Measurements from ENCODE around the gene NKX6-2. TPM values are rescaled to one million over a fixed set of nuclear protein-coding genes. Genes with fewer than 3 reads are reported as not detected.

NKX6-2 gene
- total RNA-seq = not detected

DNA sequence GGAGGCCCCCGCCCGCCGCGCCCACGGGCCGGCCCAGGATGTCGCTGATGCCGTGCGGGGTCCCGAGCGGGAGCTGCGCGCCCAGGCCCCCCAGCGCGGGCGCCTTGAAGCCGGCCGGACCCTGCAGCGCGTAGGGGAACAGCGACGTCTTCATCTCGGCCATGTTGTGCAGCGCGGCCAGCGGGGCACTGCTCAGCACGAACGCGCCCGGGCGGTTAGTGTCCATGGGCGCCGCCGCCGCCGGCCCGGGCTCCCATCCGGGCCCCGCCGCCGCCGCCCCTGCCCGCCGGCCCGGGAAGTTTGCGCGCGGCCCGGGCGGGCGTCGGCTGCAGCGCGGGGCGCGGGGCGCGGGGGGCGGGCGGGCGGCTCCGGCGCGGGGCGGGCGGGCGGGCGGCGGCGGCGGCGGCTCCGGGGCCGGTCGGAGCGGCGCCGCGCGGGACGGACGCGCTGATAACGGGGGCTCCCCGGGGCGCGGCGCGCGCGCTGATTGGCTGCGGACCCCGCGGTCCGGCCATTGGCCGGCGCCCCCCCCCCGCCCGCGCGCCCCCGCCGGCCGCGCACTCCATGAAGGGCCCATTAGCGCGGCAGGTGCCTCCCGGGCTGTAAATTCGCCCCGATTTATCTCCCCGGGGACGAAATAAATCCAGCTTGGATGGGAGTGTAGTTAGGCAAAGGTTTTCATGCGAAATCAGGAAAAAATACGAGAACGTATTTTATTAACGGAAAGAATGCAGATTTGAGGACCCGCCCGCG lies at the start of gene NKX6-2:
NKX6-2 (minus strand) TSS at position 425 of the 753 bp plus-strand sequence; CDS start at position 226, 199 bp downstream.
- no peaks in the 10 kb centered on the region for H3K4me1 Mint-ChIP-seq (ENCODE audit: low read depth)
- DNase-seq = no peak
- H3K27ac Mint-ChIP-seq = no peak within 1 kb of the TSS
- no peak for ATAC-seq
- no peaks in the 10 kb centered on the region for H3K9me3 Mint-ChIP-seq (ENCODE audit: insufficient read depth)
- H3K36me3 Mint-ChIP-seq (ENCODE audit: low read depth) = peaks cover 2% of the 10 kb centered on the region
- POLR2A ChIA-PET = no interaction called here
- H3K4me3 Mint-ChIP-seq = no peak within 1 kb of the TSS
- H3K27me3 Mint-ChIP-seq (ENCODE audit: low read depth) = peaks cover 31% of the 10 kb centered on the region
- CTCF ChIA-PET = no interaction called here

- H3K9me3 Mint-ChIP-seq (ENCODE audit: insufficient read depth) = no peaks in the 10 kb centered on the region
- H3K4me1 Mint-ChIP-seq (ENCODE audit: low read depth) = no peaks in the 10 kb centered on the region
- POLR2A ChIA-PET = no interaction called here
- CTCF ChIA-PET = no interaction called here
- H3K27ac Mint-ChIP-seq = no peak overlapping the region
- H3K4me3 Mint-ChIP-seq = no peak overlapping the region
- no peak for ATAC-seq
- peak; percentile 11 for DNase-seq
- H3K36me3 Mint-ChIP-seq (ENCODE audit: low read depth) = no peaks in the 10 kb centered on the region
- no peaks in the 10 kb centered on the region for H3K27me3 Mint-ChIP-seq (ENCODE audit: low read depth)
These were observed 49.2 kb upstream of the NKX6-2 start for GRCh38 chr10:132834891-132835847.

DNA sequence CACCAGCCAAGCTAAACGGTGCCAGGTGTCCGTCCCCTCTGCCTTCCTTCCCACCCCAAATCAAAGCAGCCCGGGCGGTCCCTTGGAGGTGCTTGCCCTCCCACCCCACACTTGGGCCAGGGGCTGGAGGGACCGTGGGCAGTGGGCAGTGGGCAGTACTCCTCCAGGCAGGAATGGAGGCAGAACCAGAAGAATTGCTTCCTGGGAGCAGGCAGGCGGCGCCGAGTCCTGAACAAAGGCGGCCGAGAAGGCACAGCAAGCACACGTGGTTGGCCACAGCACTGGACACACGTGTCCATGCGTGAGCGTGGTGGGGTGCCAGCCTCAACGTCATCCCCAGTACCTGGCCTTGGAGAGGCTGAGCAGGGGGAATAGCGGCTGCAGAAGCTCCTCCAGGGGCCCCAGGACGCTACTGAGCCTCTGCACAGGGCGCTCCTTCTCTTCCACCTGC lies 48.4 kb upstream of the NKX6-2 start:
- CTCF ChIA-PET = no interaction called here
- Mint-ChIP-seq H3K9me3 (ENCODE audit: insufficient read depth) (no peaks in the 10 kb centered on the region), H3K4me3 (no peak overlapping the region), H3K36me3 (ENCODE audit: low read depth) (no peaks in the 10 kb centered on the region), H3K27me3 (ENCODE audit: low read depth) (no peaks in the 10 kb centered on the region), H3K4me1 (ENCODE audit: low read depth) (no peaks in the 10 kb centered on the region), H3K27ac (no peak overlapping the region)
- DNase-seq = no peak
- POLR2A ChIA-PET = no interaction called here
- ATAC-seq = no peak

- CTCF ChIA-PET = no interaction called here
- Mint-ChIP-seq H3K4me1 (ENCODE audit: low read depth) (no peaks in the 10 kb centered on the region), H3K27ac (no peak overlapping the region), H3K27me3 (ENCODE audit: low read depth) (no peaks in the 10 kb centered on the region), H3K36me3 (ENCODE audit: low read depth) (no peaks in the 10 kb centered on the region), H3K9me3 (ENCODE audit: insufficient read depth) (no peaks in the 10 kb centered on the region), H3K4me3 (no peak overlapping the region)
- DNase-seq (peak; percentile 14), ATAC-seq (no peak)
- POLR2A ChIA-PET = no interaction called here
These were observed 47.6 kb upstream of the NKX6-2 start for GRCh38 chr10:132833421-132834111.

DNA sequence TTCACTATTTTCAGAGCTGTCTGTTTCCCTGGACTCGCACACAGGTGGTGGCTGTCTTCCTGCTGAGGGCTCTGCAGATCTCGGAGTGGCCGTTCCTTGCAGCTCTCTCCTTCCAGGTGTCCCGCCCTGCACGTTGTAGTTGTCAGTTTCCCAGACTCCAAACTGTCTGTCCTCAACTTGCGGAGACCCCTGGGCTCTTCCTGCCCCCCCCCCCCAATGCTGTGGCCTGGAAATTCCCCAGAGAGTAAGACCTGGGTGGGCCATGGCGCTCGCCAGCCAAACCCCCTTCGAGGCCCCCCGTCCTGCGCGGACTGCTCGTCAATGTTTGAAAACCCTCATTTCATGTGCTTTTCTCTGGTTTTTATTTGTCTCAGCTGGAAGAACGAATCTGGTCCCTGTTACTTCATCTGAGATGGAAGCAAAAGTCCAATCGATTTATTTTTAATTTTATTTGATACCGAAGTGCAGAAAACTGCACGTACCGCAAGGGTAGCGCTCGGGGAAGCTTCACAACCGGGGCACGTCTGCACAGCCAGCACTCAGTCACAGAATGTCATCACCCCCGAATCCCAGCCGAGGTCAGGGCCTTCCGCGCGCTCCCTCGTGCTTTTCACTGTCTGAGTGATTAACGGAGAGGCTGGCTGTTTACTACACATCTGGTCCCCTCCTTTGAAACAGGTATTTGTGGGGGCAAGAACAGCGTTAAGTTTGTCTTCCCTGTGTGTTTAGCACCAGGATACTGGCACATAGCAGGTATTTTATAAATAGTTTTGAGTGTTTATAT lies 46.4 kb upstream of the NKX6-2 start:
- Mint-ChIP-seq H3K27ac (no peak overlapping the region), H3K4me3 (no peak overlapping the region), H3K9me3 (ENCODE audit: insufficient read depth) (peaks cover 8% of the 10 kb centered on the region), H3K4me1 (ENCODE audit: low read depth) (no peaks in the 10 kb centered on the region), H3K36me3 (ENCODE audit: low read depth) (no peaks in the 10 kb centered on the region), H3K27me3 (ENCODE audit: low read depth) (no peaks in the 10 kb centered on the region)
- CTCF ChIA-PET = no interaction called here
- ATAC-seq = no peak
- POLR2A ChIA-PET = interaction anchor here (0.6 kb wide), 1 partner anchor 64 kb away, joined by 4 read pairs; no protein-coding TSS in a partner anchor
- DNase-seq = peak; percentile 13

DNA sequence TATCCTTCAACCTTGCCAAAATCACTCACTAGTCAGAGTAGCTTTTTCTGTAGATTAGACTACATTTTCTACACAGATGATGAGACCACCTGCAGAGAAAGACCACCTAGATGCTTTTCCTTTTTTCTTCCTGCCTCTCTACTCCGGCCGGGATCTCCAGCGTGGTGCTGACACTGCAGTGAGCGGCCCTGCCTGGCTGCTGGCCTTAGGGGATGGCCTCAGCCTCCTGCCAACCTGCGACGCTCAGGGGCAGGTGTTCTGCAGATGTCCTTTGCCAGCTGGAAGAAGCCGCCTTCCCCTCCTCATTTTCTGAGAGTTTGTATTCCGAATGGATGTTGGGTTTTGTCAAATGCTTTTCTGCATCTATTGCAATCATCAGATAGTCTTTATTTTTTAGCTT lies 43.5 kb upstream of the NKX6-2 start:
- no peak overlapping the region for H3K4me3 Mint-ChIP-seq
- DNase-seq (no peak), ATAC-seq (no peak)
- no peaks in the 10 kb centered on the region for H3K27me3 Mint-ChIP-seq (ENCODE audit: low read depth)
- CTCF ChIA-PET = no interaction called here
- H3K36me3 Mint-ChIP-seq (ENCODE audit: low read depth) = peaks cover 3% of the 10 kb centered on the region
- peaks cover 8% of the 10 kb centered on the region for H3K9me3 Mint-ChIP-seq (ENCODE audit: insufficient read depth)
- H3K27ac Mint-ChIP-seq = no peak overlapping the region
- POLR2A ChIA-PET = no interaction called here
- no peaks in the 10 kb centered on the region for H3K4me1 Mint-ChIP-seq (ENCODE audit: low read depth)

- ChIA-PET POLR2A (no interaction called here), CTCF (no interaction called here)
- DNase-seq = no peak
- Mint-ChIP-seq H3K9me3 (ENCODE audit: insufficient read depth) (peaks cover 8% of the 10 kb centered on the region), H3K27me3 (ENCODE audit: low read depth) (no peaks in the 10 kb centered on the region), H3K4me1 (ENCODE audit: low read depth) (no peaks in the 10 kb centered on the region), H3K36me3 (ENCODE audit: low read depth) (peaks cover 3% of the 10 kb centered on the region), H3K4me3 (no peak overlapping the region), H3K27ac (no peak overlapping the region)
- ATAC-seq = no peak
These were observed 42.7 kb upstream of the NKX6-2 start for GRCh38 chr10:132828681-132829080.

DNA sequence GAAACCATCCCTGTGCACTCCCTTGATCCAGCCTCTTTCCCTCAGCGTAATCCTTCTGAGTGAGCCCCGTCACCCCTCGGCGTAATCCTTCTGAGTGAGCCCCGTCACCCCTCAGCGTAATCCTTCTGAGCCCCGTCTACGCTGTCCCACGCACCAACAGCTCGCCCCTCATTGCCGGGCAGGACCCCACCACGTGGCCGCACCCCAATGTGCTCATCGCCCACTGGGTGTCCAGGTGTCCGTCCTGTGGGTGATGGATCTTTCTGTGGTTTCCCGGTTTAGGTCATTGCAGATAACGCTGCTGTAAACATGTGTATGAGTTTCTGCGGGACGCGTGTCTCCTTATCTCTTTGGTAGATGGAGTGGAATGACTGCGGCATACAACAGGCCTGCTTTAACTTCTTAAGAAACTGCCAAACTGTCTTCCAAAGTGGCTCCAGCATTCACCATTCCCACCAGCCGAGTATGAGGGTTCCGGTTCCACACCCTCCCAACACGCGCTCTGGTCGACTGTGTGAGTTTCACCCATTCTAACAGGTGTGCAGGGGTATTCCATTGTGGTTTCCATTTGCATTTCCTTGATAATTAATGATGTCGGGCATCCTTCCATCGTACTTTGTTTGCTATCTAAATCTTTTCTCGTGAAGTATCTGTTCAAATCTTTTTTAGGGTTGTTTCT lies 42.1 kb upstream of the NKX6-2 start:
- ChIA-PET CTCF (no interaction called here), POLR2A (no interaction called here)
- H3K27ac Mint-ChIP-seq = no peak overlapping the region
- peaks cover 8% of the 10 kb centered on the region for H3K9me3 Mint-ChIP-seq (ENCODE audit: insufficient read depth)
- no peaks in the 10 kb centered on the region for H3K4me1 Mint-ChIP-seq (ENCODE audit: low read depth)
- H3K36me3 Mint-ChIP-seq (ENCODE audit: low read depth) = peaks cover 3% of the 10 kb centered on the region
- H3K4me3 Mint-ChIP-seq = no peak overlapping the region
- no peaks in the 10 kb centered on the region for H3K27me3 Mint-ChIP-seq (ENCODE audit: low read depth)
- ATAC-seq = no peak
- DNase-seq = no peak

DNA sequence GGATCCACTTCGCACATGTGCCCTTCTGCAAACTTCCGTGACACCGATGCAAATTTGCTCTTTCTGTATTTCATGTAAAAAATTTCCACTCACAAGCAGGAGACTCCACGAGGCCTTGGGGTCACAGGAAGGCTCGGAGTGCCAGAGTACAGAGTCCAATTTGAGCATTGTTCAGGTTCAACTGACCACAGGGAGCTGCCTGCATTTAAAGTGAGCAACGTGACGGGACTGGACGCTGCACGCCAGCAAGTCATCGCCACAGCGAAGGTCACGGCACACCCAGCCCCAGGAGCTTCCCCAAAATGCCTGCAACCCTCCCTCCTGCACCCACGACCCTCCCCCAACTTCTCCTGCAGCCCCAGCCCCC lies 41.5 kb upstream of the NKX6-2 start:
- H3K27me3 Mint-ChIP-seq (ENCODE audit: low read depth) = no peaks in the 10 kb centered on the region
- H3K4me3 Mint-ChIP-seq = no peak overlapping the region
- ATAC-seq (no peak), DNase-seq (no peak)
- H3K4me1 Mint-ChIP-seq (ENCODE audit: low read depth) = no peaks in the 10 kb centered on the region
- ChIA-PET POLR2A (no interaction called here), CTCF (no interaction called here)
- H3K36me3 Mint-ChIP-seq (ENCODE audit: low read depth) = peaks cover 3% of the 10 kb centered on the region
- H3K9me3 Mint-ChIP-seq (ENCODE audit: insufficient read depth) = peaks cover 8% of the 10 kb centered on the region
- H3K27ac Mint-ChIP-seq = no peak overlapping the region

DNA sequence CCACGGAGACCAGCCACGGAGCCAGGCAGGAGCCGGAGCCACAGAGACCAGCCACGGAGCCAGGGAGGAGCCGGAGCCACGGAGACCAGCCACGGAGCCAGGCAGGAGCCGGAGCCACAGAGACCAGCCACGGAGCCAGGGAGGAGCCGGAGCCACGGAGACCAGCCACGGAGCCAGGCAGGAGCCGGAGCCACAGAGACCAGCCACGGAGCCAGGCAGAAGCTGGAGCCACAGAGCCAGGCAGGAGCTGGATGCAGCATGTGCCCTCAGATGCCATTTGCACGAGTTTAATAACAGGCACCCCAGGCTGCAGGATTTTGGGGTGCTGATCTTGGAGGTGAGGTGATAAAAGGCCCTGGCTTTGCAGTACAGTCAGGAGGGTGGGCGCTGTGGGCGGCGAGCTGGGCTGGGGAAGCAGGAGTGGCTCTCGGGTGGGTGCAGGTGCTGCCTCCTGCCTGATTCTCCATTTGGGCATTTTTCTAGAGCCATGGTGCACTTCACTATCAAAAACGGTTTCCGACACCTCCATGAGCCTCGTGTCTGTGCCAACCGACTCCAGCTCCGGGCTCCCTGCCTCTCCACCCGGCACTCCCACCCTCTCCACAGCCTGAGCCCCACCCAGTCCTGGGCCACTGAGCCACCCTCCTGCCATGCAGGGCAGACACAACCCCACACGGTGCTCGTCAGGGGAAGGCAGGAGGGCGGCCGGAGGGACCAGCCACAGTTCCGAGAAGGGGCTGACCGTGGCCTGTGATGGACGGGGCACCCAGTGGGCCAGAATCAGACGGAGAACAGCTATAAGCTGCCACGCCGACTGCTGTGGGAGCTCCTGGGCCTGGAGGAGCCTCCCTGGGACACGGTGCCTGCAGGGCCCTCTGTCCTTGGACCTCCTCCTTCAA lies 40.8 kb upstream of the NKX6-2 start:
- peaks cover 3% of the 10 kb centered on the region for H3K36me3 Mint-ChIP-seq (ENCODE audit: low read depth)
- POLR2A ChIA-PET = no interaction called here
- H3K27ac Mint-ChIP-seq = no peak overlapping the region
- CTCF ChIA-PET = no interaction called here
- ATAC-seq (no peak), DNase-seq (no peak)
- H3K9me3 Mint-ChIP-seq (ENCODE audit: insufficient read depth) = peaks cover 8% of the 10 kb centered on the region
- H3K4me3 Mint-ChIP-seq = no peak overlapping the region
- H3K27me3 Mint-ChIP-seq (ENCODE audit: low read depth) = no peaks in the 10 kb centered on the region
- H3K4me1 Mint-ChIP-seq (ENCODE audit: low read depth) = no peaks in the 10 kb centered on the region

All from activated CD8-positive, alpha-beta T cell treated with anti-CD3 and anti-CD28 coated beads, Interleukin-2, amount 10 ng/mL, durations not matched to agents 7 days and 5 days (primary cell).